ENCODE measurements around the gene BPIFB3. TPM values are rescaled to one million over a fixed set of nuclear protein-coding genes. Genes with fewer than 3 reads are reported as not detected.

The BPIFB3 gene
- total and polyA plus RNA-seq, 12 donors, result not detected

DNA sequence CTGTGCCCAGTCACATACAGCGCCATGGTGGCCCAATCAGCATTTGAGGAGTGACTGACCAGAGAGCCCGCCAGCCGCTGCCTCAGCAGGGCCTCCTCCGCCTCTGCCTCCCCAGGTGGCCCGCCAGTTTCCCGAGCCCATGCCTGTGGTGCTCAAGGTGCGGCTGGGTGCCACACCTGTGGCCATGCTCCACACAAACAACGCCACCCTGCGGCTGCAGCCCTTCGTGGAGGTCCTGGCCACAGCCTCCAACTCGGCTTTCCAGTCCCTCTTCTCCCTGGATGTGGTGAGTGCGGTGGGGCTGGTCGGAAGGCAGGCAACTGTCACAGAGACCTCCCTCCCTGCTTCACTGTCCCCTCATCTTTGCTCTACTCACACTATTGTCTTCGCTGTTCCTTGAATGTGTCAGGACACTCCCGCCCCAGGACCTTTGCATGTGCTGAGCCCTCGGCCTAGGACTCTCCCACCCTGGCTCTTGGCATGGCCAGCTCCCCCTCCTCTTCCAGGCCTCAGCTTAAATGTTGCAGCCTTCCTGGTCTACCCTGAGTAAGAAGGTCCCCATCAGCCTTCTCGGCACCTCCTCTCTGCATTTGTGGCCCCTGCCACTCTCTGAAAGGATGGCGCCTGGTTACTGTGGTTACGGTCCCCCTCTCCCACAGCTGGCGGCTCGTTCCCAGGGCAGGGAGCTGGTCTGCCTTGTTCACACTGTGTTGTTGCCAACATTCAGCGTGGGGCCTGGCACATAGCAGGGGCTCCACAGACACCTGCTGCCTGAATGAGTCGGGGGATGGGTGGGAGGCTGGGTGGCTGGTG lies 34.0 kb upstream of the BPIFB3 start:
- no peaks in the 10 kb centered on the region for H3K27me3 ChIP-seq
- 90 to 93% (median 91%) methylated on average over 18 to 23 of the region's 23 CpGs for WGBS, 4 donors
- intact Hi-C loops (cut with DNase I), result no loop called here
- H3K36me3 ChIP-seq (replicated peaks in 1 of 2), result no peaks in the 10 kb centered on the region
- no peak for TF ChIP-seq POLR2A (IDR thresholded peaks at IDR 0.05)
- TF ChIP-seq, protein P1, sequence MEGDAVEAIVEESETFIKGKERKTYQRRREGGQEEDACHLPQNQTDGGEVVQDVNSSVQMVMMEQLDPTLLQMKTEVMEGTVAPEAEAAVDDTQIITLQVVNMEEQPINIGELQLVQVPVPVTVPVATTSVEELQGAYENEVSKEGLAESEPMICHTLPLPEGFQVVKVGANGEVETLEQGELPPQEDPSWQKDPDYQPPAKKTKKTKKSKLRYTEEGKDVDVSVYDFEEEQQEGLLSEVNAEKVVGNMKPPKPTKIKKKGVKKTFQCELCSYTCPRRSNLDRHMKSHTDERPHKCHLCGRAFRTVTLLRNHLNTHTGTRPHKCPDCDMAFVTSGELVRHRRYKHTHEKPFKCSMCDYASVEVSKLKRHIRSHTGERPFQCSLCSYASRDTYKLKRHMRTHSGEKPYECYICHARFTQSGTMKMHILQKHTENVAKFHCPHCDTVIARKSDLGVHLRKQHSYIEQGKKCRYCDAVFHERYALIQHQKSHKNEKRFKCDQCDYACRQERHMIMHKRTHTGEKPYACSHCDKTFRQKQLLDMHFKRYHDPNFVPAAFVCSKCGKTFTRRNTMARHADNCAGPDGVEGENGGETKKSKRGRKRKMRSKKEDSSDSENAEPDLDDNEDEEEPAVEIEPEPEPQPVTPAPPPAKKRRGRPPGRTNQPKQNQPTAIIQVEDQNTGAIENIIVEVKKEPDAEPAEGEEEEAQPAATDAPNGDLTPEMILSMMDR (IDR thresholded peaks at IDR 0.05), result no peak
- no peak overlapping the region for H3K27ac ChIP-seq
- H3K4me3 ChIP-seq, result no peak overlapping the region
- H3K9me3 ChIP-seq (replicated peaks in 1 of 3), result no peaks in the 10 kb centered on the region
- no peaks in the 10 kb centered on the region for H3K4me1 ChIP-seq (replicated peaks in 1 of 2)
- DNase-seq, result no peak

- H3K4me3 ChIP-seq, result no peak overlapping the region
- intact Hi-C loops (cut with DNase I), result no loop called here
- no peak overlapping the region for H3K27ac ChIP-seq
- H3K27me3 ChIP-seq, result no peaks in the 10 kb centered on the region
- H3K9me3 ChIP-seq (replicated peaks in 1 of 3), result no peaks in the 10 kb centered on the region
- TF ChIP-seq, protein P1 (IDR thresholded peaks at IDR 0.05), result no peak
- no peak for TF ChIP-seq POLR2A (IDR thresholded peaks at IDR 0.05)
- 80 to 93% (median 84%) methylated on average over 9 to 18 of the region's 18 CpGs for WGBS, 4 donors
- H3K36me3 ChIP-seq (replicated peaks in 1 of 2), result no peaks in the 10 kb centered on the region
- no peak for DNase-seq
- no peaks in the 10 kb centered on the region for H3K4me1 ChIP-seq (replicated peaks in 1 of 2)
These were observed 33.2 kb upstream of the BPIFB3 start for GRCh38 chr20:33020278-33021161.

DNA sequence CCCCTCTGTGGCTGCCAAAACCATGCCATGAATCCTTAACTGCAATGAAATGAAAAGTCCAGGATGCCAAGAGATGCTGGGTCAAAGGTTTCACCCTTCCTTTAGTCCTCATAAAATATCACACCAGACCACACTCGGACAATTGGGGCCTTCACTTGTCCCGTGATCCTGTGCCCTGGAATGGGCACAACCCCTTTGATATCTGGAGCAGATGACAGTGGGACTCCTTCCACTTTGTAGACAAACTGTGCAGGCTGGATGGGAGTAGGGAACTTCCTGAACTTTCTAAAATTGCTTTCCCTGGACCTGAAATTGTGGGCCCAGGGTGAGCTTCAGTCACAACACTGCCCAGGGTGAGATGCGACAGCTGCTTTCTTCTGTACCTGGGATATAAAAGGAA lies 31.8 kb upstream of the BPIFB3 start:
- Histone ChIP-seq H3K27me3 (no peaks in the 10 kb centered on the region), H3K4me1 (replicated peaks in 1 of 2) (no peaks in the 10 kb centered on the region), H3K9me3 (replicated peaks in 1 of 3) (no peaks in the 10 kb centered on the region), H3K27ac (no peak overlapping the region), H3K36me3 (replicated peaks in 1 of 2) (no peaks in the 10 kb centered on the region), H3K4me3 (no peak overlapping the region)
- intact Hi-C loops (cut with DNase I), result no loop called here
- no peak for DNase-seq
- WGBS, 4 donors, result 57 to 72% (median 64%) methylated on average over 2 to 3 of the region's 3 CpGs
- no peak for TF ChIP-seq POLR2A (IDR thresholded peaks at IDR 0.05)
- TF ChIP-seq, protein P1 (IDR thresholded peaks at IDR 0.05), result no peak

DNA sequence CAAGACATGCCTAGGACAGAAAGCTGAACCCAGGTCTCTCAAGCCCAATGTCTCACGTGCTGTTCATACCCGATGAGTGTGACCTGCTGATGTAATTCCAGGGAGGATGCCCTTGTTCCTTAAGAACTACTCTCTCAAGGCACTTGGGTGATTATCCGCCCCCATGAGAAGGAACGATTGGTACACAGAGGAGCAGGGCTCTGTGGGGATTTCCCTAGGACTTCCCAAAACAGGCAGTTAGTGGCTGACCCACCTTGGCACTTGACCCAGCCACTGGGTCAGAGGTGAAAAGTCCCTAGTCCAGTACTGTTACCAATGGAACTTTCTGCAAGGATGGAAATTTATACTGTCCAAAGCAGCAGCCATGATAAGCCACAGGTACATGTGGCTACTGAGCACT lies 31.4 kb upstream of the BPIFB3 start:
- H3K4me3 ChIP-seq, result no peak overlapping the region
- DNase-seq, result no peak
- TF ChIP-seq, protein P1 (IDR thresholded peaks at IDR 0.05), result no peak
- TF ChIP-seq POLR2A (IDR thresholded peaks at IDR 0.05), result no peak
- no peak overlapping the region for H3K27ac ChIP-seq
- WGBS, 4 donors, result 57 to 70% (median 63%) methylated on average over 3 to 4 of the region's 4 CpGs
- no peaks in the 10 kb centered on the region for H3K4me1 ChIP-seq (replicated peaks in 1 of 2)
- H3K27me3 ChIP-seq, result no peaks in the 10 kb centered on the region
- intact Hi-C loops (cut with DNase I), result no loop called here
- H3K36me3 ChIP-seq (replicated peaks in 1 of 2), result no peaks in the 10 kb centered on the region
- H3K9me3 ChIP-seq (replicated peaks in 1 of 3), result no peaks in the 10 kb centered on the region

Data from adrenal gland (tissue), 12 donors.